Parietal lobe (tissue), 2 donors: Measurements from ENCODE around the gene SLC38A8. TPM values are rescaled to one million over a fixed set of nuclear protein-coding genes. Genes with fewer than 3 reads are reported as not detected.

Experiments used
- small RNA-seq: library from RNA; depleted of rRNA; stranded (forward); fragments of <200 nt; gene quantifications from one replicate; pipeline ENCODE3, GENCODE V24; 2014; ENCODE audit warnings: low replicate concordance
- total RNA-seq: library from RNA; depleted of rRNA; stranded (reverse); fragments of >200 nt; gene quantifications from one replicate; pipeline ENCODE4 v1.2.3, GENCODE V29; 2014

Gene SLC38A8
- not detected for total RNA-seq

DNA sequence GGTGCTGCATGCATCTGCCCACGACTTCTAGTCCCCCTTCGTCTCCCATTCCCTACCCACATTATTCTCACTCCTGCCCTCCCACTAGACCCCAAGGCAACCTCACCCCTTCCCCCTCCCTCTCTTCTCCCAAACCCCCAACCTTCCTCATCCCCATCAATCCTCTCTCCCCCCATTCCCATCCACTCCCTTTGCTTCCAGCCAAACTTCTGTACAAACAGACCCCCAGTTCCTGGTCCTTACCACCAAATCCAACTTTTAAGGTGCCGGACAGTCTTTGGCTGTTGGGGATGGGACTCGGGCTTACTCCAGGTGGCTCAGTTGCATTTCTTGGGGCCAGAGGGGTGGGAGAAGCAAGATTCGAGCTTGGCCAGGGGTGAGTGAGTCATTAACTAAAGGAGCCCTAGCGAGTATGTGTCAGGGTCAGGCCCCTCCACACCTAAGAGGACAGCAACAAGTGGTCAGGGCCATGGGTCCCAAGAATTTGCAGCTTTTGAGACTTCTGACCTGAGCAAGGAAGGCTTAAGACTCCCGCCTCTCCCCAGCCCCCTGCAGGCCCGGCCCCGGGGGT, at the start of gene SLC38A8:
Gene SLC38A8, minus strand, starts transcription at position 488 of the 571 bp plus-strand sequence. CDS start 638 bp downstream, outside the sequence.

GRCh38 chr16:83967838-83968305, 74.7 kb downstream of the SLC38A8 start, which contains the start of gene NECAB2:
TSS of gene NECAB2 (plus strand) at chr16:83968244. CDS start at chr16:83968649, 405 bp downstream.

Small RNA genes lying within 50 kb of the gene (small RNA-seq; reads per million reads assigned to genes)
- gene RNA5SP432 = 0.12 reads per million

Other genes starting within 250 kb of the SLC38A8 start
- 101 TPM for gene HSBP1, start 234.8 kb downstream of the SLC38A8 start, total RNA-seq
- 11.3 TPM for gene MLYCD, start 143.7 kb downstream of the SLC38A8 start, total RNA-seq
- not detected for gene OSGIN1, start 89.6 kb downstream of the SLC38A8 start, total RNA-seq
- gene NECAB2, start 74.6 kb downstream of the SLC38A8 start, total RNA-seq = 0.63 TPM
- gene MBTPS1, start 74.1 kb upstream of the SLC38A8 start, total RNA-seq = 138 TPM
- 146 TPM for gene HSDL1, start 102.4 kb upstream of the SLC38A8 start, total RNA-seq
- gene DNAAF1, start 102.5 kb upstream of the SLC38A8 start, total RNA-seq = 0.94 TPM
- 36.3 TPM for gene TAF1C, start 144.3 kb upstream of the SLC38A8 start, total RNA-seq
- gene ADAD2, start 148.4 kb upstream of the SLC38A8 start, total RNA-seq = not detected
- not detected for gene KCNG4, start 197.2 kb upstream of the SLC38A8 start, total RNA-seq